ENCODE data around the gene PFKFB3. TPM values are rescaled to one million over a fixed set of nuclear protein-coding genes. Genes with fewer than 3 reads are reported as not detected.

PFKFB3 gene
- total and polyA plus RNA-seq, 9 of the 15 experiments (the other 6 are each of a cell fraction or from before 2014, with no cell fraction given) = 0.46 to 21.6 (median 7.8) TPM

GRCh38 chr10:6158276-6158675, 44.5 kb upstream of the PFKFB3 start (continued):
- no peak for TF ChIP-seq RNF219 (CRISPR knock-in tag; IDR thresholded peaks at IDR 0.05)
- TF ChIP-seq MLLT1 (IDR thresholded peaks at IDR 0.05) = no peak
- TF ChIP-seq CXXC5 (CRISPR knock-in tag; IDR thresholded peaks at IDR 0.05) = no peak
- TF ChIP-seq E2F5 (CRISPR knock-in tag; IDR thresholded peaks at IDR 0.05) = no peak
- no peak for TF ChIP-seq RBM22 (IDR thresholded peaks at IDR 0.05; ENCODE audit: low read depth, low read length, poor library complexity, severe bottlenecking)
- TF ChIP-seq ARHGAP35 (IDR thresholded peaks at IDR 0.05; ENCODE audit: partially characterized antibody) = no peak
- TF ChIP-seq GTF2E2 (tag; IDR thresholded peaks at IDR 0.05) = no peak
- no peak for TF ChIP-seq BDP1 (IDR thresholded peaks at IDR 0.05; ENCODE audit: insufficient read depth, insufficient read length)
